Mesodermal cell (in vitro differentiated cells): ENCODE results near the gene SPSB1. TPM values are rescaled to one million over a fixed set of nuclear protein-coding genes. Genes with fewer than 3 reads are reported as not detected.

ENCODE experiments used
- H3K27ac ChIP-seq: 2 replicates; pipeline ENCODE4 v1.7.0; 2013; ENCODE audit warnings: mild to moderate bottlenecking, low read depth, low read length, moderate library complexity; ENCODE audit not compliant: severe bottlenecking
- H3K36me3 ChIP-seq: 2 replicates; pipeline ENCODE4 v1.7.1; 2013; ENCODE audit warnings: mild to moderate bottlenecking, low read length, moderate library complexity; ENCODE audit not compliant: control insufficient read depth, insufficient read depth
- H3K4me1 ChIP-seq: one replicate; pipeline ENCODE4 v1.7.1; 2013; ENCODE audit warnings: mild to moderate bottlenecking, low read length; ENCODE audit not compliant: insufficient read depth, control insufficient read depth, poor library complexity, severe bottlenecking
- H3K4me3 ChIP-seq: 2 replicates; pipeline ENCODE4 v1.7.0; 2013; ENCODE audit warnings: low read length, control low read depth, mild to moderate bottlenecking; ENCODE audit not compliant: insufficient read depth, poor library complexity, severe bottlenecking; ENCODE audit errors: extremely low read depth
- H3K9me3 ChIP-seq: 2 replicates; pipeline ENCODE4 v1.7.1; 2013; ENCODE audit warnings: mild to moderate bottlenecking, low read length, moderate library complexity; ENCODE audit not compliant: control insufficient read depth
- WGBS, 2 experiments: methylation state at CpG; one replicate each; pipeline ENCODE4 v1.1.5; 2013; ENCODE audit warnings: missing lambda C conversion rate in 2 of 2; ENCODE audit not compliant: insufficient coverage in 2 of 2; 5-methylcytosine and 5-hydroxymethylcytosine counted together
- polyA plus RNA-seq, 2 experiments: library from polyadenylated mRNA; stranded (reverse); fragments of 50-300 nt; gene quantifications; one replicate each; pipeline ENCODE4 v1.2.3, GENCODE V29; 2013

The SPSB1 gene
- polyA plus RNA-seq (2013, experiment 1 of 2), result 17.3 TPM
- 14.6 TPM for polyA plus RNA-seq (2013, experiment 2 of 2)

DNA sequence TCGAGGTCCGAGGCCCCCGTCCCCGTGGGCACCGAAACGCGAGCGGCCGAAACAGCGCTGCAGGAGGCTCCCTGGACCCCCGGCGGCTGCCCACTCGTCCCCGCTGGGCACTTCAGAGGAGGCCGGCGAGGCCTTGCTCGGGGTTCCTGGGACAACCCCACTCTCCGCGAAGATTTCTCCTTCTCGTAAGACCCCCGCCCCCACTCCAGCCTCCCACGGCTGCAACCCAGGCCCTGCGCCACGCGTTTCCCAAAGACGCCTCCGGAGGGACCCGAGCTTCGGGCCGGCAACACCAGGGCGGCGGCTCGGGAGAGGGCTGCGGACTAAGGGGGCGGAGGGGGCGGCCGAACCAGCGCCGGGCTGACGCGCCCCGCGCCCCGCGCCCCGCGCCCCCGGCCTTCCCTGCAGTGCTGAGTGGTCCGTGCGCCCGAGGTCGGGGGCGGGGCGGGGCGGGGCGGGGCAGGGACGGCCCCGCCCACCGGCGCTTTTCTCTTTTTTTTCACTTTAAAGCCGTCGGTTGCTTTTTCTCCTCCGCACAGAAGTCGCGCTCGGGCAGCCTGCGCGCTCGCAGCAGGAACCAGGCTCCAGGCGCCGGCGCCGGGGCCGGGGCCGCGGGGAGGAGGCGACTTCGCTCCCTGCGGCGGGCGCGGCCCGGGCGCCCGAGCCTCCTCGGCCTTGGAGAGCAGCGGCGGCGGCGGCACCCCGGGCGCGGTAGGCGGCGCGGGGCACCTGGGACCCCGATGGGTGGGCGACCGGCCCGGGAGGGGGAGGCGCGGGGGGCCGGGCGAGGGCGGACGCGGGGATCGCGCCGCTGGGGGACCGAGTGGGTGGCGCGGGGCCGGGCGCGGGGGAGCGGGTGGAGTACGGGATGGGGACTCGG lies at the start of gene SPSB1:
Gene SPSB1 (plus strand): TSS at position 534 of the 880 bp plus-strand sequence. CDS start 62,998 bp downstream, outside the sequence.
- Histone ChIP-seq H3K4me1 (peaks cover 27% of the 10 kb centered on the region), H3K36me3 (peaks cover 12% of the 10 kb centered on the region), H3K9me3 (peaks cover 7% of the 10 kb centered on the region), H3K4me3 (peak within 1 kb of the TSS; percentile 78), H3K27ac (peak within 1 kb of the TSS; percentile 10)
- 1 to 4% methylated on average over 68 to 80 of the region's 119 CpGs for WGBS, 2 experiments

DNA sequence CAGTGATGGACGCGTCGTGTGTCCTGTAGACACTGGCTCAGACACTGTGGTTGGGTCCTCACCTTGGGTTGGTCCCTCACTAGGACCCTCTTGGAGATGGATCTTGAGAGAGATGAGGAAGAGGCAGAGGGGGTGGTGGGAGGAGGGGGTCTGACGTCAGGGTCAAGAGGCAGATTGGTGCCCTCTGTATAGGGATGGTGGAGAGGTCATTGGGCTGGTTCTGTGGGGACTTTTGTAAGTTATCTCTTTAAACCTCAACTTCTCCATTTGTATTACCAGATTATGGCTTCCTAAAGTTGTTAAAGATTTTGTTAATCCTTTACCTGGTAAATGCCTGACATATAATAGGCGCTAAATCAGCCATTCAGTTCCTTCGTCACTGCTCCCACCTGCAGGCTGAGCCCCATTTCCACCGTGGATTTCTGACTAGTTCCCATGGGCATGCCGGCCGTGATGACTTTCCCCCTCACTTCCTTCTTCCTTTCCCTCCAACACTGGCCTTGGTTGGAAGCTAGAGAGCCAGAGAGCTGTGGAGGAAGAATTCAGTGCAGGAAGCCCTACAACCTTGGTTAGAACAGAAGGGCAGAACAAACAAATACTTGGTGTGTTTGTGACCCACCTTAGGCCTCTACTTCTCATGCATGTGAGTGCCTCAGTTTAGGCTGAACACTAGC lies 49.5 kb upstream of the SPSB1 start:
- no peak overlapping the region for H3K27ac ChIP-seq
- no peaks in the 10 kb centered on the region for H3K9me3 ChIP-seq
- peaks cover 15% of the 10 kb centered on the region for H3K4me1 ChIP-seq
- peaks cover 6% of the 10 kb centered on the region for H3K36me3 ChIP-seq
- H3K4me3 ChIP-seq, result no peak overlapping the region
- 86 to 94% methylated on average over 5 to 6 of the region's 9 CpGs for WGBS, 2 experiments

DNA sequence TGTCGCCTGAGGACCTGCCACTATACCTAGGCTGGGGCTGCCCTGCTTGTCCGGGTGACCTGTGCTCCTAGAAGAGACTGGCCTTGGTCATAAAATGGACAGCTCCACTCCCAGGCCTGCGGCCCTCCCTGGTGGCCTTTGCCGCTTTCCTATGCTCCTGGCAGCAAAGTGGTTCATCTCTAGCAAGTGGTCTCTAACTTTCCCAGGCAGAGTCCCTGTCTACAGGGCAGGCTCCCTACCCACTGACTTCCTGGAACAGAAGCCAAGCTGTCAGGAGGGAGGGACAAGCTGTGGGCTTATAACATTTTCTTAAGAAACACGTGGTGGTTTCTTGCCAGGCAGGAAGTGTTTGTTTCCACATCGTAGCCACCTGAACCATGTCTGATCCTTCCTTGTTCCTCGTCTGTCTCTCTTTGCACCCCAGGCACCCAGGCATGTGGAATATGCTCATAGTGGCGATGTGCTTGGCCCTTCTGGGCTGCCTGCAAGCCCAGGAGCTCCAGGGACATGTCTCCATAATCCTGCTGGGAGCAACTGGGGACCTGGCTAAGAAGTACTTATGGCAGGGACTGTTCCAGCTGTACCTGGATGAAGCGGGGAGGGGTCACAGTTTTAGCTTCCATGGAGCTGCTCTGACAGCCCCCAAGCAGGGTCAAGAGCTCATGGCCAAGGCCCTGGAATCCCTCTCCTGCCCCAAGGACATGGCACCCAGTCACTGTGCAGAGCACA lies 48.0 kb upstream of the SPSB1 start:
- peaks cover 16% of the 10 kb centered on the region for H3K4me1 ChIP-seq

DNA sequence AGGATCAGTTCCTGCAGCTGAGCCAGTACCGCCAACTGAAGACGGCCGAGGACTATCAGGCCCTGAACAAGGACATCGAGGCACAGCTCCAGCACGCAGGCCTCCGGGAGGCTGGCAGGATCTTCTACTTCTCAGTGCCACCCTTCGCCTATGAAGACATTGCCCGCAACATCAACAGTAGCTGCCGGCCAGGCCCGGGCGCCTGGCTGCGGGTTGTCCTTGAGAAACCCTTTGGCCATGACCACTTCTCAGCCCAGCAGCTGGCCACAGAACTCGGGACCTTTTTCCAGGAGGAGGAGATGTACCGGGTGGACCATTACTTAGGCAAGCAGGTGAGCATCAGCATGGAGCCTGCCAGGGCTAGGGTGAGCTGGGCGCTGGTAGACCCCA lies 47.5 kb upstream of the SPSB1 start:
- Histone ChIP-seq H3K9me3 (no peaks in the 10 kb centered on the region), H3K36me3 (peaks cover 6% of the 10 kb centered on the region), H3K4me3 (no peak overlapping the region), H3K27ac (no peak overlapping the region), H3K4me1 (peaks cover 18% of the 10 kb centered on the region)
- 92 to 98% methylated on average over 14 to 15 of the region's 15 CpGs for WGBS, 2 experiments

More for the DNA sequence above, 48.0 kb upstream of the SPSB1 start:
- H3K27ac ChIP-seq, result no peak overlapping the region
- no peaks in the 10 kb centered on the region for H3K9me3 ChIP-seq
- H3K4me3 ChIP-seq, result no peak overlapping the region
- 88 to 89% methylated on average over 8 to 9 of the region's 9 CpGs for WGBS, 2 experiments
- peaks cover 6% of the 10 kb centered on the region for H3K36me3 ChIP-seq

DNA sequence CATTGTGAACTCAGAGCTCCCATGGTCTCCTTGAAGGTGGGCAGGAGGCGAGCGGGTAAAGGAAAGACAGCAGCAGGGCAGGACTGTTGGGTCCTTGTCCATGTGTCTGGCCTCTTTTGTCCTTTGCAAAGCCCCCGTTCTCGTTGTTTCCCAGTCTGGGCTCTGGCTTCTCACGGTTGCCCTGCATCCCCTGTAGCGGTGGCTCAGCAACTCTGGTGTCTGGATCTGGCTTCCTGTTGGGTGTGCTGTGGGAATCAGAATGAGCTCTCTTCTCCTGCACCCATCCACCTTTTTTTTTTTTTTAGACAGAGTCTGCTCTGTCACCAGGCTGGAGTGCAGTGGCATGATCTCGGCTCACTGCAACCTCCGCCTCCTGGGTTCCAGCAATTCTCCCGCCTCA lies 47.0 kb upstream of the SPSB1 start:
- no peaks in the 10 kb centered on the region for H3K9me3 ChIP-seq
- H3K36me3 ChIP-seq, result peaks cover 6% of the 10 kb centered on the region
- no peak overlapping the region for H3K4me3 ChIP-seq
- H3K27ac ChIP-seq, result no peak overlapping the region
- WGBS, 2 experiments, result 87 to 94% methylated on average over 7 of the region's 9 CpGs
- peaks cover 18% of the 10 kb centered on the region for H3K4me1 ChIP-seq

DNA sequence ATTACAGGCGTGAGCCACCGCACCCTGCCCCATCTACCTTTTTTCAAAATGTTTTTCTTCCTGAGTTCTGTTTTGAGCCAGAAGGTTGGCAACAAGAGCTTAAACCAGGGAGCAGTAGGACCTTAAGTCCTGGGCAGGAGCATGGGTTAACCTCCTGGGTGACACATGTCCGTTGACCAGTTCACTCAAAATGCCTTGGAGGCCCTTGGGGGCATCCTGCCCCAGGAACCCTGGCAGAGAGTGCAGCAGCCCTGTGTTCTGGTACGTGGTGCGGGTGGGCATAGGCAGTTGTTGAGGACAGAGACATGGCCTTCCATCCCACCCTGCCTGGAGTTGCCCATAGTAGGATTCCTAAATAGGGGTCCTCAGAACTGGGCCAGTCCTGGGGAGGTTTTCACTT lies 46.5 kb upstream of the SPSB1 start:
- no peak overlapping the region for H3K27ac ChIP-seq
- no peaks in the 10 kb centered on the region for H3K9me3 ChIP-seq
- peaks cover 6% of the 10 kb centered on the region for H3K36me3 ChIP-seq
- no peak overlapping the region for H3K4me3 ChIP-seq
- 100% methylated on average over 4 to 5 of the region's 5 CpGs for WGBS, 2 experiments
- peaks cover 19% of the 10 kb centered on the region for H3K4me1 ChIP-seq

DNA sequence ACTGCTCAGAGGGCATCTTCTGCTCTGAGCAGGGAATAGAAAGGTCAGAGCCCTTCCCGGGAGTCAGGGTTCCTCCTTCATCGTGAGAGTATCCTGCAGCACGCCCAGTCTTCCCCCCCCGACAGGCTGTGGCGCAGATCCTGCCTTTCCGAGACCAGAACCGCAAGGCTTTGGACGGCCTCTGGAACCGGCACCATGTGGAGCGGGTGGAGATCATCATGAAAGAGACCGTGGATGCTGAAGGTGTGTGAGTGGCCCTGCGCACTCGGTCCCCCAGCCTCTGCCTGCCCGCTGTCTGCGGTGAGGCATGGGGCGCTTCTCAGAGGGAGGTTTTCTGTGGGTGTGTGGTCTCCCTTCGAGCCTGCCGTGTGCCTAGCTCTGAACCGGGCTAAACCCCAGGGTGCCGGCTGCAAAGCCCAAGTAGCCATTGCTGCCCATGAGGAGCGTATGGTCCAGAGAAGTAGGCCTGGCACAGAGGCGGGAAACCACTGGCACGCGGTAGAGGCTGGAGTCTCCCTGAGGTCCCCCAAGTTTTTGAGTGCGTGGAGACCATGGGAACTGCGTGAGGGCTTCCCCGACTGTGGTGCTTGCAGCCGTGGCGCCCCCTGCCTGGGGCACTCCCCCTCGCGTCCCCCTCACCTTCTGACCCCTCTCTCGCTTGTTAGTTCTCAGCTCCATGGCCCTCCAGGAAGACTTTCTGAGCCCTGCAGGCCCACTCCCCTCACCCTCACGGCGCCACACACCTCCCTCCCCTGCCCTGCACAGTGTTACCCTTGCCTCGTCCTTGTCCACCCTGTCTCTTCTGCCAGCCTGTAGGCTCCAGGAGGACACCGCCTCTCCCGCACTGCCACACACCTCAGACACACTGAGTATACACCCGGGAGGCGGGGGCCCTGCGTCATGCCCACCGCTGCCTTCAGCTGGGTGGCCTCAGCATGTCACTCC lies 45.6 kb upstream of the SPSB1 start:
- Histone ChIP-seq H3K36me3 (peaks cover 6% of the 10 kb centered on the region), H3K4me3 (no peak overlapping the region), H3K27ac (no peak overlapping the region), H3K4me1 (peaks cover 26% of the 10 kb centered on the region), H3K9me3 (no peaks in the 10 kb centered on the region)
- 91 to 92% methylated on average over 34 to 39 of the region's 41 CpGs for WGBS, 2 experiments

DNA sequence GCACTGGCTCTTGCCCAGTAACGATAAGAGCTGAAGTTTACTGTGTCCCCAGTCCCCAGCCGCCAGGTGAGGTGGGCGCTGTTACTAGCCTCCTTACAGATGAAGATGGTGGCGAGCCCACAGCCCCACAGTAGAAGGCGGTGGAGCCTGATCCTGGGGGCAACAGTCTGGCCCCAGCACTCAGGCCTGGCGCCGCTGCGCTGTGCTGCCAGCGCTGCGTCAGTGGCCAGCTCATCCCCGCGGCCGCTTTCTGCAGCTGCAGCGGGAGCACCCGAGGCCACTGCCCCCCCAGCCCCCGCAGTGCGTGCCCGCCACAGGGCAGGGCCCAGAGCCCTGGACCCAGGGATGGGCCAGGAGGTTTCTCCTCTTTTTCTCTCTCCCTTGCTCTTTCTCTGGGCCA lies 44.8 kb upstream of the SPSB1 start:
- Histone ChIP-seq H3K4me1 (peaks cover 32% of the 10 kb centered on the region), H3K4me3 (no peak overlapping the region), H3K27ac (no peak overlapping the region), H3K9me3 (no peaks in the 10 kb centered on the region), H3K36me3 (peaks cover 6% of the 10 kb centered on the region)
- WGBS, 2 experiments, result 92 to 96% methylated on average over 15 to 18 of the region's 18 CpGs

DNA sequence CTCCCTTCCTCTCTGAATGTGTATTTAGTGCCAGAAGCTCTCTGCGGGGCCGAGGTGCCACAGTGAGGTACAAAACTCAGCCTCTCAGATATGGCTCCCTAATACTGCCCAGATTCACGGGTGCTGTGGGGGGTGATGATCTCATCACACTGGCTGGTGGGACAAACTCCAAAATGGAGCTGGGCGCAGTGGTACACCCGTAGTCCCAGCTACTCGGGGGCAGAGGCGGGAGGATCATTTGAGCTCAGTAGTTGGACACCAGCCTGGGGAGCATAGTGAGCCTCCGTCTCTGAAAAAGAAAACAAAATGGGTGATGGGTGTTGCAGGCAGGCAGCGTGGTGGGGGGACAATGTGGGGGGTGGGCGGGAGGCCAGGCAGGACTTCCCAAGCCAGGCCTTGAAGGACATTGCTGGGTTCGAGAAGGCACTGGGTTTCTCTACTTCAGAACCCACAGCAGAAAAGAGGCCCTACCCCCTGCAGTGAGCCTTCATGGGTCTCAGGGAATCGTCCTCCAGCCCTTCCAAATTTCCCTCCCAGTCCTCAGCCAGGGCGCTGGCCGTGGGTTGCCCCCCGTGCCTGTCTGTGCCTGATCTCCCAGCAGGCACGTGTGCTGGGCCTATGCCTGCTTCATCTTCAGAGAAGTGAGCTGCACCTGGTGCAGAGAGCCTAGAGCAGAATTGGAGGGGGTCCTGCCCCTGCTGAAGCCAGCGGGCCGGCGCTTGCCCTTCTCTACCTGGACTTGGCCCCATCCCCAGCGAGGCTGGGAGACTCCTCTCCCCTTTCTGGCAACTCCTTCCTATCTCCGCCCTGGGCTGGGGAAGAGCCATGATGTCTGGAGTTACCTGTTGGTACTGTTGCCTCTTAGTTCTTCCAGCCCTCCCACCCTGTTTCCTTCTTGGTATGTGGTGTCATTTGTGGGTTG lies 44.1 kb upstream of the SPSB1 start:
- H3K9me3 ChIP-seq, result no peaks in the 10 kb centered on the region
- H3K36me3 ChIP-seq, result peaks cover 6% of the 10 kb centered on the region
- H3K4me3 ChIP-seq, result no peak overlapping the region
- no peak overlapping the region for H3K27ac ChIP-seq
- peaks cover 39% of the 10 kb centered on the region for H3K4me1 ChIP-seq
- WGBS, 2 experiments, result 89 to 91% methylated on average over 11 of the region's 21 CpGs
